GM18870 (cell line): Measurements from ENCODE around the gene ZNF253.
"Not testable (repeated sequence)": the region's sequence is repeated elsewhere in the genome, so short reads cannot be mapped to it uniquely, and the experiment has no call there.

Experiments used
- ATAC-seq: cut with Tn5 transposase; IDR thresholded peaks from one replicate; pipeline ENCODE4 v1.9.1; 2021; ENCODE audit warnings: moderate library complexity; ENCODE audit not compliant: unreplicated experiment

Gene ZNF253

DNA sequence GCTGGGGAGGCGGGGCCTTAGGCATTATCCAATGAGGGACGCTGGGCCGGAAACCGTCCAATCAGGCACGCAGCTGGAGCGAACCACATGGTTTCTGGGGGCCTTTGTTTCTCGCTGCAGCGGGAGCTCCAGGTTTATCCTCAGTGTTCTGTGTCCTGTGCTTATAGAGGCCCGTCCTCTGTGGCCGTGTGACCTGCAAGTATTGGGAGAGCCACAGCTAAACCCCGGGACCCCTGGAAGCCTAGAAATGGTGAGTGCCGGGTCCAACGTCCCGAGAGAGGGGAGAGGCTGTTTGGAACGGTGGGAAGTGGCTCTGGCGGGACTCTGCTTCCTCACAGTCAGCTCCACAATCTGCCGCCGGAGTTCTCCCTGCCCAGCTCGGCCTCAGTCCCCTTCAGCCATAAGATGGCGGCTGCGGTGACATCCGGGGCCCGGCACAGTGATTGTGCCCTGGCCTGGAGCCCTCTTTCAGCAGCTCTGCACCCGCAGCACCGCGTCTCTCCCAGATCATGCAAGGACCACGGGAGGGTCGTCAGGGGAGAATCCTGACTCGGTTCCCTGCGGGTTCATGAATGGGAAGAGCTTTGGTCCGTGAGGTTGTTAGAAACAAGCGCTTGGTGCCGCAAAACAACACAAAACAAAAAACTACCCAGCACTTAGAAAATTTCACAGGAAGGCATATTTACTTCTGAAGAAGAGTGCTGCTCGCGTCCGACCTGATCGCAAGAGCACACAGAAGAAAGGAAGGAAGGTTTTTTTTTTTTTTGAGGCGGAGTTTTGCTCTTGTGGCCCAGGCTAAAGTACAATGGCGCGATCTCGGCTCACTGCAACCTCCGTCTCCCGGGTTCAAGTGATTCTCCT lies at the start of gene ZNF253:
ZNF253 (plus strand) TSS at position 133 of the 861 bp plus-strand sequence; CDS start at position 248, 115 bp downstream.
- ATAC-seq = peak; percentile 95

DNA sequence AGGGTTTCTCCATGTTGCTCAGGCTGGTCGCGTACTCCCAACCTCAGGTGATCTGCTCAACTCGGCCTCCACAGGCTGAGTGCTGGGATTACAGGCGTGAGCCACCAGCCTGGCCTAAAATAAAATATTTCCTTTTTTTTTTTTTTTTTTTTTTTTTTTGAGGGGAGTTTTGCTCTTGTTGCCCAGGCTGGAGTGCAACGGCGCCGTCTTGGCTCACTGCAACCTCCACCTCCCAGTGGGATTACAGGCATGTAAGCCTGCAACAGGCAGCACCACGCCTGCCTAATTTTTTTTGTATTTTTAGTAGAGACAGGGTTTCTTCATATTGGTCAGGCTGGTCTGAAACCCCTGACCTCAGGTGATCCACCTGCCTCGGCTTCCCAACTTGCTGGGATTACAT lies 49.0 kb upstream of the ZNF253 start:
- ATAC-seq = no peak

GRCh38 chr19:19817357-19817756 lies 48.3 kb upstream of the ZNF253 start:
- ATAC-seq = no peak

DNA sequence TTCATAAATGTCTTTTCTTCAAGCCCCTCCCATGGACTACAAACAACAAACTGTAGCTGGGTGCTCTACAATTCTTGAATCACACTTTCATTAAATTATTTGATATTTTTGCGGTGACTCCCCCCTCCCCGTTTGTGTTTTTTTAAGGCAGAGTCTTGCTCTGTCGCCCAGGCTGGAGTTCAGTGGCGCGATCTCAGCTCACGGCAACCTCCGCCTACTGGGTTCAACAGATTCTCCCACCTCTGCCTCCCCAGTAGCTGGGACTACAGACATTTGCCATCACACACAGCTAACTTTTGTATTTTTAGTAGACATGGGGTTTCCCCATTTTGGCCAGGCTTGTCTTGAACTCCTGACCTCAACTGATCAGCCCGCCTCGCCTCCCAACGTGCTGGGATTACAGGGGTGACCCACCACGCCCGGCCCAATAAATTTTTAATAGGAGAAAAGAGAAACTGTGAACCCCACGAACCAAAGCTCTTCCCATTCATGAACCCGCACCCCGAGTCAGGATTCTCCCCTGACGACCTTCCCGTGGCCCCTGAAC lies 44.8 kb upstream of the ZNF253 start:
- no peak for ATAC-seq

GRCh38 chr19:19821366-19821951 lies 44.2 kb upstream of the ZNF253 start, which contains the start of gene ZNF506:
TSS of gene ZNF506 (minus strand) at chr19:19821750. CDS start at chr19:19821603, 147 bp downstream.
- peak; percentile 80 for ATAC-seq

DNA sequence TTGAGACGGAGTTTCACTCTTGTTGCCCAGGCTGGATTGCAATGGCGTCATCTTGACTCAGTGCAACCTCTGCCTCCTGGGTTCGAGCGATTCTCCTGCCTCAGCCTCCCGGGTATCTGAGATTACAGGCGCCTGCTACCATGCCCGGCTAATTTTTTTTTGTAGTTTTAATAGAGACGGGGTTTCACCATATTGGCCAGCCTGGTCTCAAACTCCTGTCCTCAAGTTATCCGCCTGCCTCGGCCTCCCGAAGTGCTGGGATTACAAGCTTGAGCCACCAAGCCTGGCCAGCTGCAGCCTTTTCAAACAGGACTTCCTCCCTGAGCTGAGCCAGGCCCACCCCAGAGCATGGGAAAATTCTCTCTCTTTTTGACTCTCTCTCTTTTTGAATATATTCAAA lies 43.7 kb upstream of the ZNF253 start:
- ATAC-seq = not testable (repeated sequence)

GRCh38 chr19:19823916-19824315 lies 41.8 kb upstream of the ZNF253 start:
- ATAC-seq = no peak

GRCh38 chr19:19826875-19827274 lies 38.8 kb upstream of the ZNF253 start:
- no peak for ATAC-seq

- no peak for ATAC-seq
Measured at GRCh38 chr19:19835560-19836038, 30.1 kb upstream of the ZNF253 start.

DNA sequence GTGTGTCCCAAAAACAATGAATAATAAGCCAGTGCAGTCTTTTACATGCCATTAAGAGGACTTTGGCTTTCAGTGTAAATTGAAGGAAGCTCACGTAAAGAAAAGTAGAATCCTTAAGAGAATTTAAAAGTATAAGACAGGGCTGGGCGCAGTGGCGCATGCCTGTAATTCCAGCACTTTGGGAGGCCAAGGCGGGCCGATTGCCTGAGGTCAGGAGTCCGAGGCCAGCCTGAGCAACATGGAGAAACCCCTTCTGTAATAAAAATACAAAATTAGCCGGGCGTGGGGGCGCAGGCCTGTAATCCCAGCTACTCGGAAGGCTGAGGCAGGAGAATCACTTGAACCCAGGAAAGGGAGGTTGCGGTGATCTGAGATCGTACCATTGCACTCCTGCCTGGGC lies 17.9 kb upstream of the ZNF253 start:
- no peak for ATAC-seq

DNA sequence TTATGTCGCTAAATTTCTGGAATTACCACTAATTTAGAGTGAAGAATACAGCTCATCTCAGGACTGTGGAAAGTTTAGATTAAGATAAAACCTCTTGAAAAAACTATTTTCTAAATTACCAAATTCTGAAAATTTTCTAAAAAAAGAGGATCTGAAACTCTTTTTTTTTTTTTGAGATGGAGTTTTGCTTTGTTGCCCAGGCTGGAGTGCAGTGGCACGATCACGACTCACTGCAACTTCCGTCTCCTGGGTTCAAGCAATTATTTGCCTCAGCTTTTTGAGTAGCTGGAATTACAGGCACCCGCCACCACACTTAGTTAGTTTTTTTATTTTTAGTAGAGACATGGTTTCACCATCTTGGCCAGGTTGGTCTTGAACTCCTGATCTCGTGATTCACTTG lies 16.6 kb upstream of the ZNF253 start:
- ATAC-seq = no peak

DNA sequence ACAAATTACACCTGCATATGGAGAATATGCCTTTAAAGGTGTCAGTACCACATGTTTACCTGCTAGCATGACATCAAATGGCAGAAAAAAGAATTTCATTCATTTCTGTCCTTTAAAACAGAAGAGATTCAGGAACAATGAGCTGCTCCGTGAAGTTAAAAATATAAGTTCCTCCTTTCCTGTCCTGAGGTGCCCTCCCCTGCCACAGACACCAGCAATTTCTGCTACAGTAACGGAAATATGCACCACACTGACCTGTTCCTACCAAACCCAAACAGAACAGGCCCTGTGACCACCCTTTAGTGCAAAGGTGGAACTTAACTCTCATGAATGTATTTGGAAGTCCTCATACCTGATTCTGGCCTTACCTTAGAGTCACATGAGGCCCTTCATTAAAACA lies 13.9 kb upstream of the ZNF253 start:
- ATAC-seq = not testable (repeated sequence)

- no peak for ATAC-seq
Measured at GRCh38 chr19:19858751-19859150, 6.9 kb upstream of the ZNF253 start.

DNA sequence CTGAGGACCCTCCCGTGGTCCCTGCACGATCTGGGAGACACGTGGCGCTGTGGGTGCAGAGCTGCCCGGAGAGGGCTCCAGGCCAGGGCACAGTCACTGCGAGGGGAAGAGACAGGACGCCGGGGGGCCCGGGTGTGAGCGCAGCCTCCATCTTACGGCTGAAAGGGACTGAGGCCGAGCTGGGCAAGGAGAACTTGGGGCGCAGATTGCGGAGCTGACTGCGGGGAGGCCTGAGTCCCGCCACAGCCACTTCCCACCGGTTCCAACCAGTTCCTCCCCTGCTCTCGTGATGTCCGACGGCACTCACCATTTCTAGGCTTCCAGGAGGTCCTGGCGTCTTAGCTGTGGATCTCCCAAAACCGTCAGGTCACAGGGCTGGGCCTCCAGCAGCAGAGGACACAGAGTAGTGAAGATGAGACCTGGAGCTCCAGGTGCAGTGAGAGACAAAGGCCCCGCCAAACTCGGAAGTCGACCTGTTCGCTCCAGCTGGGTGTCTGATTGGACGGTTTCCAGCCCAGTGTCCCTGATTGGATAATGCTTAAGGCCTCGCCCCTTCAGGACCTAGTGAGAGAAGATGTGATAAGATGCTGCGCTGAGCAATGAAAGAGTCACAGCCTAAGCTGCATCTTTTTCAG lies 4.8 kb upstream of the ZNF253 start:
- ATAC-seq = no peak

DNA sequence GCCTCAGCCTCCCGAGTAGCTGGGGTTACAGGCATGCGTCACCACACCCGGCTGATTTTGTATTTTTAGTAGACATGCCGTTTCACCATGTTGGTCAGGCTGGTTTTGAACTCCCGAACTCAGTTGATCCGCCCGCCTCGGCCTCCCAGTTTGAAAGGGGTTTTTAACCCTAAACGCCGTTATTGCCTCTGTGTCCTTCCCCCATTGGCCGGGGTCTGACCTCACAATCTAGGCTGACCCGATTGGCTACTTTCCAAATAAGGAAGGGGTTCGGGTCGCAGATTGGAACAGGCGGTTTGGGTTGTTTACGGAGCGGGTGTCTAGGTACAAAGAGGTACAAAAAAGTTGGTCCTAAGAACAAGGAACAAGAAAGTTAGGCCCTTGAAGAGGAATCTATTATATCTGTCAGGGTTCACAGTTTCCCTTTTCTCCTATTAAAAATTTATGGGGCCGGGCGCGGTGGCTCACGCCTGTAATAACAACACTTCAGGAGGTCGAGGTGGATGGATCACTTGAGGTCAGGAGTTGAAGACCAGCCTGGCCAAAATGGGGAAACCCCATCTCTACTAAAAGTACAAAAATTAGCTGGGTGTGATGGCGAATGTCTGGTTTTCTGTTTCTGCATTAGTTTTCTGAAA lies 1.0 kb downstream of the ZNF253 start:
- ATAC-seq = no peak

DNA sequence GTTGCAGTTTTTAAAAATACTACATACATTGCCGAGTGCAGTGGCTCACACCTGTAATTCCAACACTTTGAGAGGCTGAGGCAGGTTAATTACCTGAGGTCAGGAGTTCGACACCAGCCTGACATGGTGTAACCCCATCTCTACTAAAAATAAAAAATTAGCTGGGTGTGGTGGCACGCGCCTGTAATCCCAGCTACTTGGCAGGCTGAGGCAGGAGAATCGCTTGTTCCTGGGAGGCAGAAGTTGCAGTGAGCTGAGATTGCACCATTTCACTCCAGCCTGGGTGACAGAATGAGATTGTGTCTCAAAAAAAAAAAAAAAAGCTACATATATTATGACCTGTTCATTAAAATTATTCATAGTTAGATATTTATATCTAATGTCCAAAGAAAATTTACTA lies 4.4 kb downstream of the ZNF253 start:
- not testable (repeated sequence) for ATAC-seq

- ATAC-seq = no peak
Measured at GRCh38 chr19:19871932-19872331, 6.2 kb downstream of the ZNF253 start.

DNA sequence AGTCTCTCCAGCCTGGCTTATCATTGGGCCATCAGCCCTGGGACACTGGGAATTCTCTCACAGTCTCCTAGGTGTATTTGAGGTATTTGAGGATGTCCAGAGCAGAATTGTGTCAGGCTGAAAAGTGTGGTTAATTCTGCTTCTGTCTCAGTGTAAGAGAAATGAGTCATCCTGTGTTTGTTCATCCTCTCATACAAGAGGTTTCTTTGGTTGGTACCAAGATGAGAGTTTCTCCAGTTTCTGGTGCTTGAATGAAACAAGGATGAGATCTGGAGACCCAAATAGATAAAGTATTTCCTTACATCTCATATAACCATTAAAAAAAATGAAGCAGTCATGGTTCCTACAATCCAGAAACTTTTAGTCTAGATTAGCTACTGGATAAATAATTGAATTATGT lies 7.7 kb downstream of the ZNF253 start:
- no peak for ATAC-seq

- ATAC-seq = no peak
Measured at GRCh38 chr19:19877724-19878123, 12.0 kb downstream of the ZNF253 start.

DNA sequence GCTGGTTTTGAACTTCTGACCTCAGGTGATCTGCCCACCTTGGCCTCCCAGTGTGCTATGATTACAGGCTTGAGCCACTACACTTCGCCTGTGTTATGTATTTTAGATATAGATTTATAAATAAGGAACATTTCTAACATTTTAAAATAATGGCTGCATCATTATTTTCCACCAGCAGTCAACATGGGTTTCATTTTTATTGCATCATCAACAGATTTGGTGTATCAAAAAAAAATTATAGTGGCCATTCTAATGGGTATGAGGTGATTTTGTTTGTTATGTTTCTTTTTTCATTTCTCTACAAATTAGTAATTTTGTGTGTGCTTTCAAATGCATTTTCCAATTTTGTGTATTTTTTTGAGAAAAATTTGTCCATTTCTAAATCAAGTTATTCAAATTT lies 18.9 kb downstream of the ZNF253 start:
- no peak for ATAC-seq
